GM21723 (cell line): Measurements from ENCODE around the gene FREM3.
"Not testable (repeated sequence)": the region's sequence is repeated elsewhere in the genome, so short reads cannot be mapped to it uniquely, and the experiment has no call there.

ENCODE experiments used
- ATAC-seq: cut with Tn5 transposase; IDR thresholded peaks from one replicate; pipeline ENCODE4 v1.9.1; 2021; ENCODE audit warnings: mild to moderate bottlenecking, moderate library complexity; ENCODE audit not compliant: unreplicated experiment

FREM3 gene

GRCh38 chr4:143700416-143701352 is at the start of gene FREM3:
Gene FREM3 (minus strand): TSS chr4:143700675. CDS start chr4:143700675, 0 bp downstream.
- peak; percentile 50 for ATAC-seq

DNA sequence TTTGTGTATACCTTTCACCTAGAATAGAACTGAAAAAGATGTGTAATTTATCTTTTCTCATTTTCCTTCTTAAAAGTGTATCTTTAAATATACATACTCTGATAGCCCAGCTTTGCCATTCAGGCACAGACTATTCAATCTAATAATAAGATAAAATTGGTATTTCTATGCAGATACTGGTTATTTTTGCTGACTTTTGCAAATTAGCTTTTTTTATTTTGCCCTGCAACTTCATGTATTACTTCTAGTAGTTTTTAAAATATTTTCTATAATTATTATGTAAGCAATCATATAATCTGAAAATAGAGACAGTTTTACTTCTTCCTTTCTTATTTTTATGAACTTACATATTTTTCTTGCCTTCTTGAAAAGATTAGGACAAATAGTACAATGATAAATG is 45.4 kb upstream of the FREM3 start:
- no peak for ATAC-seq

DNA sequence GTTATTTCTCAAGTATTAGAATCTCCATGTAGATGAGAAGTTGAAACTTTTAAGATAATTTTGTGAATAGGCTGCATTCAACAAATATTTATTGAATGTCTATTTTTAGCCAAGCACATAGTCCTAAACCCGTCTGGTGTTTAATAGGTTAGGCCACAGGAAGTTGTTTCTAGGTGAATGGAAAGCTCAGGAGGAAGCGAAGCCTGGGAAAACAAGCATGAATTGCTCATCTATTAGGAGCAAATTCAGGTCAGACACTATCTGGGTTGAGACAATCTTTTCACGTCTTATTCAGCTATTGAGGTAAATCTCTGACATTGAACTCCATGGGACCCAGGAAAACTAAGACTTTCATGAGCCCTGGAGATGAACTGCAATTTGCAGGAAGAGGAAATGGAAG is 43.1 kb upstream of the FREM3 start:
- ATAC-seq = no peak

DNA sequence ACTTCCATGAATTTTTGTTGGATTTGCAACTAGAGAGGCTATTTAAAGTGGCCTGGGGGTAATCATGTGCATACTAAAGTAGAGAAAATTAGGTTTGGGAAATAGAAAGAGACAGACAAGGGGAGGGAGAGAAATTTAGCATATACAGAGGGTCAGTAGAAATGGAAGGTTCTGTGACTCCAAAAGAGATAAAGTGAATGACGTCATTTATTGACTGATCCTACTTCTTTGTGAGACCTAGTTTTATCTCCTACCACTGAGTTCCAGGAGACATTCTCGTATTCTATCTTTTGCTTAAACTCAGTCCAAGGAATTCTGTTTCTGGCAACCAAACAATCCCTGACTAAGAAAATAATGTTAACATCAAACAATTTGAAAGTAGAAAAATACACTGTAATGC is 42.4 kb upstream of the FREM3 start:
- no peak for ATAC-seq

- ATAC-seq = no peak
These were observed 36.4 kb upstream of the FREM3 start for GRCh38 chr4:143736861-143737260.

- not testable (repeated sequence) for ATAC-seq
These were observed 35.6 kb upstream of the FREM3 start for GRCh38 chr4:143736061-143736460.

DNA sequence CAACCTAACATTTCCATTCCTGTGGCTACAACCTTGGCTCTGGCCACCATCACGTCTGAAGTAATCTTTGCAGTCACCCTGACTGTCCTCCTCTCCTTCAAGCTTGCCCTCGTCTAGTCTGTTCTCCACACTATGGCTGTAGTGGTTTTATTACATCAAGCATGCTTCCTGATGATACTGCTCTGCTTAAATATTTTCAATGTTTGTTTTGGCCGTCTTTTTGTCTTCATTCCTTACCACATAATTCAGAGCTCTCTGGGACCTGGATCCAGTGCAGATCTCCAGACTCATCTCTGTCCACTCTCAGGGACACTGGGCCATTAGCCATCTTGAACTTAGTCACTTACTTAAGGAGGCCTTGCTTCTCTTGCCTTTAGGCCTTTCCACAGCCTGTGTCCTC is 27.7 kb upstream of the FREM3 start:
- ATAC-seq = no peak

GRCh38 chr4:143726714-143727113 is 26.2 kb upstream of the FREM3 start:
- no peak for ATAC-seq

- no peak for ATAC-seq
These were observed 20.8 kb upstream of the FREM3 start for GRCh38 chr4:143721317-143721716.

DNA sequence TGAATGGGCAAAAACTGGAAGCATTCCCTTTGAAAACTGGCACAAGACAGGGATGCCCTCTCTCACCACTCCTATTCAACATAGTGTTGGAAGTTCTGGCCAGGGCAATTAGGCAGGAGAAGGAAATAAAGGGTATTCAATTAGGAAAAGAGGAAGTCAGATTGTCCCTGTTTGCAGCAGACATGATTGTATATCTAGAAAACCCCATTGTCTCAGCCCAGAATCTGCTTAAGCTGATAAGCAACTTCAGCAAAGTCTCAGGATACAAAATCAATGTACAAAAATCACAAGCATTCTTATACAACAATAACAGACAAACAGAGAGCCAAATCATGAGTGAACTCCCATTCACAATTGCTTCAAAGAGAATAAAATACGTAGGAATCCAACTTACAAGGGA is 18.3 kb upstream of the FREM3 start:
- not testable (repeated sequence) for ATAC-seq

DNA sequence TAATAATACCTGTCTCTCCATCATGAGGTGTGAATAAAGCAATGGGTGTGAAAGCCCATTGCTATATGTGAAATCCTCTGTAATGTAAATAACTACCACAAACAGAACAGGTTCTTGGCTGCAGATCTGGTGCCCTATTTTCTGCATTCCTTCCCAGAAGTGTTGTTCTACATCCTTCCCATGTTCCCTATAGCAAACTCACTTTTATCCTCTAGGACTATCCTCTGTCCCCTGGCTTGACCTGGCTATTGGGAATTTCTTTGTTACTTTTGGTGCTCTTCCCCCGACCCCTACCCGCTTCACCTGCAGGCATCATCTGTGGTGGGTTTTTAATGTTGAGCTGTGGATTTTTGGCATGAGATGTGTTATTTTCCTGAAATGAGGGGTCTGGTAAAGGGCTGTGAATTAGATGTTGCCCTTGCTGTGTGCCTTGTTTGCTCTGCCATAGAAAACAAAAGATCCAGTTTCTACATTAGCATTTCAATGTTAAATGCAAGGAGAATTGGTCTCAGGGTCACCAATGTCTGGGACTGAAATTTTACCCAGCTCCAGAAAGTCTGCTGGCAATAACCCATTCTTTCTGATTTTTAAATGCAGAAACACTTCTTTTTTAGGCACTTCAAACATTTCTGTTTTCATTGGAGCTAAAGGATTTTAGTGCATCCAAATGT is 13.6 kb upstream of the FREM3 start:
- ATAC-seq = no peak

- ATAC-seq = no peak
These were observed 13.1 kb upstream of the FREM3 start for GRCh38 chr4:143713553-143713952.

DNA sequence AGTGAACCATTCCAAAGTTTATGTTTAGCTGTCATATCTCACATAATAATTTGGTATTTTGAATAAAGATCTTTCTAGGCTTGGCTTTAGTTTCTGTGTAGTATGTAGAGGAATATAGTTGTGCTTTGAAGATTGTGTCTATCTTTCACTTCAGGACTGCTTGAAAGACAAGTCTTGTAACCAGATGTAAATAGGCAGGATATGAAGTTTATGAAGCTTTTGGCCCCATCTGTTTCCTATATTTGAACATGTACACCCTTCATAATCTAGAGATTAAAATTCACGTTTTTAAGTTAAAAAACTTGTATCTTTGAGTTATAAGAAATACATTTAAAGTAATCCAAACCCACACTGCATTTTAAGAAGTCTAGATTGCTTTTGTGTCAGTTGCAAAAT is 11.7 kb upstream of the FREM3 start:
- no peak for ATAC-seq

DNA sequence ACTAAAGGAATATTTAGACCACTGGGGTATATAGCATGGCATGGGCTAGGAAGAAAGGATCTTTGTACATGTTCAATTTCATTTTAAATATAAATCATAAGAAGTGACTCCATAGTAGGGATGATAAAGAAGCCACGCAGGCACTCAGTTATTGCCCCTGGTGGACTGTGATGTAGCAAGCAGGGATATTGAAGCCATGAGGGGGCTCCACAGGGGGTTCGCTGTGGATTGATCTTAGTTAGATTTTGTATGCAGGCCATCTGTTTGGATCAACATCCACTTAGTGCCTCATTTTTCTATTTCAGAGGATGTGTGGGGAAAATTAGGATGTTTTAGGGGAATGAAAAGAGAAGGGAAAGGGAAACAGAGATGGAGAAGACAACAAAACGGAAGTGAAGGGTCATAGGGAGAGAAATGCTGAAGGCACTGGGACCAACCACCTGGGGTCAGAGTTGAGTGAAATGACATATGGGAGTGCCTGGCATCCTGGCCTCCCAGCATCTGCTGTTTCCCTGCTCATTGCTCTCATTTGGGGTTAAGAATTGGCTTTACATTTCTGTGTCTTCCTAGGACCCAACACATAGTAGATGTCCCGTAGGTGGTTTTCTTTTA is 11.2 kb upstream of the FREM3 start:
- ATAC-seq = no peak

DNA sequence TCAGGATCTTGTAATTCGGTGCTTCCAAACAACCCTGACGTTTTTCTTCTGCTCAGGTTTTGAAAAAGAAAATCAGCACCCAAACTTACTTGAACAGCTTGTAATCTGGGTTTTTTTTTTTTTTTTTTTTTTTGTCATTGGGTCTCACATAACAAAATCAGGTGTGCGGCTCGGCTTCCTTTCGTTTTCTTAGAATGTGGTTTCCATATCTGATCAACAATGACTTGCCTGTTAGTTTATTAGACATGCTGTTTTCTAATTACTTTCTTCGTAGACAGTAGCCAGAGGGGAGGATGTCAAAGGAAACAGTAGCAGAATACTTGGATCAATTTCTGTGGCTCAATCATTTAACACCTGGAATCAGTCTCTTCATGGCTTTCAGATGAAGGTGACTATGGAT is 890 bp upstream of the FREM3 start:
- ATAC-seq = no peak

DNA sequence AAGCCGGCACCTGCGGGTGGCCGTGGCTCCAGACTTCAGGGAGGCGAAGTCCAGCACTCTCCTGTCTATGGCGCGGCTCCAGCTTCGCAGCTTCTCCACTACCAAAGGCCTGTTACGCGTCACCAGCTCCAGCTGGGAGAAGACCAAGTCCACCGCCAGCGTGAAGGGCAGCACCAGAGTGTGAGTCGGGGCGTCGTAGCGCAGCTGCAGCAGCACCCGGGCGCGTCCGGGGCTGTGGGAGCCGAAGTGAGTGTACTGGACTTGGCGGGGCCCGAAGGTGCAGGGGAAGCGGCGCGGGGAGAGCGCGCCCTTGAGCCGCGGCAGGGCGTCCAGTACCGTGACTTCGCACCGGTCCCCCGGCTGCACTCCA is 444 bp downstream of the FREM3 start:
- ATAC-seq = peak; percentile 22

DNA sequence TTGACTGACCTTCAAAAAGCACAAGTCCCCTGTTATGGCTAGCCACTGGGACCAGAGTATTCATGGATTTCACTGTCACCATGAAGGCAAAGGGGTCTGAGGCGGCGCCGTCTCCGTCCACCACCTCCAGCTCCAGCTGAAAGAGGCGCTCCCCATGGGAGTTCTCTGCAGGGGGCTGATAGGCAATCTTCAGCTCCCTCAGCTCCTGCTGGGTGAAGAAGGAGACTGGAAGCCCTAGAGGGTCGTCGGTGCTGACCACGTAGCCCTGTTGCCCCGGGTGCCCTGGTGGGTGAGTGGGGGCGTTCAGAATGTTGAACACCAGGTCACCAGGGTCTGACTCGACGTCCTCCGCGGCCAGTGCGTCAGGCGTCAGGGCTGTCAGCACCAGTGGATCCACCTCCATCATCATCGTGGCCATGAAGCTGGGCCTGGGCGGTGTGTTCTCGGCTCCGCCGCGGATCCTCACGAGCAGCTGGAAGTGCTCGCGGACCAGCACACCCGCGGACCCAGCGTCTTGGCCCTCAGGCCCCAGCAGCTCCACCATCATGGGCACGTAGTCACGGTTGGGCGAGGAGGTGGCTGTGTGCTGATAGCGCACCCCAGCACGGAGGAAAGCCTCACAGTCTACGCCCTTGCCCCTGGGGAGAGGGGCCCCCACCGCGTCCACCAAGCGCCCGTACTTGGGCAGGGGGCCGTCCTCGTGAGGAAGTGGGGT is 987 bp downstream of the FREM3 start:
- no peak for ATAC-seq

- ATAC-seq = no peak
These were observed 6.6 kb downstream of the FREM3 start for GRCh38 chr4:143693856-143694255.

DNA sequence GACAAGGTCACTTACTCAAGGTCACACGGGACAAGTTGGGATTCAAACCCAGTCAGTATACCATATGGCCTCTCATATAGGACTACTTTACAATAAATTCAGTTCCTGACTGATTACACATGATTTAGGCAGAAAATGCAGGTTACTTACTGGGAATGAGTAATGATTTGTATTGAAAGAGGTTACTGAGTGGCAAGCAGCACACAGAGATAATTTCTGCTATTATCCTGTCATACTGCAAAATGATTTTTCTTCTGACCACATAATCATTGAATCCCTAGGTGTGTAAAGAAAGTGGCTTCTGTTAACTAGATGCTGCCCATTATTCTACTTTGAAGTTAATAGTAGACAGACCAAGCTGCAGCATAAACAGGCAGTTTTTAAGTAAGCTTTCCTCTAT is 8.2 kb downstream of the FREM3 start:
- ATAC-seq = no peak

- ATAC-seq = no peak
These were observed 21.0 kb downstream of the FREM3 start for GRCh38 chr4:143679434-143679833.

GRCh38 chr4:143673629-143674028 is 26.8 kb downstream of the FREM3 start:
- ATAC-seq = not testable (repeated sequence)
